SH-SY5Y (cell line): ENCODE results near the gene BACE2.

Experiments
- GATA2 ChIP-seq: IDR thresholded peaks from 2 replicates; pipeline ENCODE4 v1.6.1; 2011; ENCODE audit warnings: mild to moderate bottlenecking, low read depth, low read length
- GATA3 ChIP-seq: IDR thresholded peaks from 2 replicates; pipeline ENCODE4 v1.6.1; 2011; ENCODE audit warnings: low read depth, mild to moderate bottlenecking, low read length, moderate library complexity

DNA sequence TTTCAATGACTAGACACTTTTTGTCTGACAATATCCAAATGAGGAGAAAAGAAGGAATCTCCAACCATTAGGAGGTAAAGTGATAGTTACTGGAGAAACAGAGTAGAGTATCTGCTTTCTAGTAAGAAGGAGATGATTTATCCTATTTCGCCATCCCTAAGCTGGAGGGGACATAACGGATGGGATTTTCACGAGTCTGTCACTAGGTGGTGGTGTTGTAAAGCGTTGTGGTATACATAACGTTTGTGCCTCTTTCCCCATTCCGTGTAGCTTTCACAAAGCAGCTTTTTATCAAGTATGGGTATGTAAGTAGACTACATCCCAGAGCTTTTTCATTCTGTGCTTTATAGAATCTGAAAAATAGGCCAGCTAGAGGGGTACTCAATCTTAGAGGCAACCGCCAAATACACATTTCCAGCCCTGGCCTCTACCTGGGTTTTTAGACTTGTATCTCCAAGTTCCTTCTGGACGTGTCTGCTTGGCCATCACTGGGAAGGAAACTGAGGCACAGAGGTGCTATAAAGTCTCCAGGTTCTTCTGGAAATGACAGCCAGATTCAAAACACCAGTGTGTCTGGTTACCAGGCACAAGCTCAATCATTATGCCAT, 115.4 kb downstream of the BACE2 start:
- no peak for TF ChIP-seq GATA3
- TF ChIP-seq GATA2, result no peak
